GM12891 (cell line): ENCODE results near the gene FLYWCH2.

Source experiments
- POLR2A ChIP-seq: IDR thresholded peaks from 2 replicates; pipeline ENCODE4 v1.6.1; 2011; ENCODE audit warnings: low read depth, low read length, control low read depth
- POLR2AphosphoS5 ChIP-seq: IDR thresholded peaks from 2 replicates; pipeline ENCODE4 v1.6.1; 2011; ENCODE audit warnings: low read depth, low read length, control low read depth
- SPI1 ChIP-seq: IDR thresholded peaks from 2 replicates; pipeline ENCODE4 v1.6.1; 2011; ENCODE audit warnings: low read depth, low read length, control low read depth
- TAF1 ChIP-seq: IDR thresholded peaks from 2 replicates; pipeline ENCODE4 v1.6.1; 2011; ENCODE audit warnings: low read depth, low read length, control low read depth

- no peak for TF ChIP-seq POLR2A
- TF ChIP-seq SPI1, result no peak
- no peak for TF ChIP-seq TAF1
- TF ChIP-seq POLR2AphosphoS5, result no peak
Measured at GRCh38 chr16:2928796-2929195, 45.8 kb downstream of the FLYWCH2 start.
